Measurements from ENCODE around the gene PADI3.

GRCh38 chr1:17278996-17279830 lies 30.3 kb downstream of the PADI3 start:
- TF ChIP-seq, protein P1, sequence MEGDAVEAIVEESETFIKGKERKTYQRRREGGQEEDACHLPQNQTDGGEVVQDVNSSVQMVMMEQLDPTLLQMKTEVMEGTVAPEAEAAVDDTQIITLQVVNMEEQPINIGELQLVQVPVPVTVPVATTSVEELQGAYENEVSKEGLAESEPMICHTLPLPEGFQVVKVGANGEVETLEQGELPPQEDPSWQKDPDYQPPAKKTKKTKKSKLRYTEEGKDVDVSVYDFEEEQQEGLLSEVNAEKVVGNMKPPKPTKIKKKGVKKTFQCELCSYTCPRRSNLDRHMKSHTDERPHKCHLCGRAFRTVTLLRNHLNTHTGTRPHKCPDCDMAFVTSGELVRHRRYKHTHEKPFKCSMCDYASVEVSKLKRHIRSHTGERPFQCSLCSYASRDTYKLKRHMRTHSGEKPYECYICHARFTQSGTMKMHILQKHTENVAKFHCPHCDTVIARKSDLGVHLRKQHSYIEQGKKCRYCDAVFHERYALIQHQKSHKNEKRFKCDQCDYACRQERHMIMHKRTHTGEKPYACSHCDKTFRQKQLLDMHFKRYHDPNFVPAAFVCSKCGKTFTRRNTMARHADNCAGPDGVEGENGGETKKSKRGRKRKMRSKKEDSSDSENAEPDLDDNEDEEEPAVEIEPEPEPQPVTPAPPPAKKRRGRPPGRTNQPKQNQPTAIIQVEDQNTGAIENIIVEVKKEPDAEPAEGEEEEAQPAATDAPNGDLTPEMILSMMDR (IDR thresholded peaks at IDR 0.05): no peak
- TF ChIP-seq POLR2A (IDR thresholded peaks at IDR 0.05): no peak
